ENCODE measurements around the gene REPIN1.
"Not testable (repeated sequence)": the region's sequence is repeated elsewhere in the genome, so short reads cannot be mapped to it uniquely, and the experiment has no call there.

The REPIN1 gene

GRCh38 chr7:150384406-150385301, 16.0 kb downstream of the REPIN1 start:
- DNase-seq (ENCODE audit: insufficient read length, low spot score) (no peak), FAIRE-seq (no peak)
- TF ChIP-seq, protein P1, sequence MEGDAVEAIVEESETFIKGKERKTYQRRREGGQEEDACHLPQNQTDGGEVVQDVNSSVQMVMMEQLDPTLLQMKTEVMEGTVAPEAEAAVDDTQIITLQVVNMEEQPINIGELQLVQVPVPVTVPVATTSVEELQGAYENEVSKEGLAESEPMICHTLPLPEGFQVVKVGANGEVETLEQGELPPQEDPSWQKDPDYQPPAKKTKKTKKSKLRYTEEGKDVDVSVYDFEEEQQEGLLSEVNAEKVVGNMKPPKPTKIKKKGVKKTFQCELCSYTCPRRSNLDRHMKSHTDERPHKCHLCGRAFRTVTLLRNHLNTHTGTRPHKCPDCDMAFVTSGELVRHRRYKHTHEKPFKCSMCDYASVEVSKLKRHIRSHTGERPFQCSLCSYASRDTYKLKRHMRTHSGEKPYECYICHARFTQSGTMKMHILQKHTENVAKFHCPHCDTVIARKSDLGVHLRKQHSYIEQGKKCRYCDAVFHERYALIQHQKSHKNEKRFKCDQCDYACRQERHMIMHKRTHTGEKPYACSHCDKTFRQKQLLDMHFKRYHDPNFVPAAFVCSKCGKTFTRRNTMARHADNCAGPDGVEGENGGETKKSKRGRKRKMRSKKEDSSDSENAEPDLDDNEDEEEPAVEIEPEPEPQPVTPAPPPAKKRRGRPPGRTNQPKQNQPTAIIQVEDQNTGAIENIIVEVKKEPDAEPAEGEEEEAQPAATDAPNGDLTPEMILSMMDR (IDR thresholded peaks at IDR 0.05; ENCODE audit: insufficient read depth, missing control alignments), result no peak

GRCh38 chr7:150385302-150385723, 16.7 kb downstream of the REPIN1 start:
- no peak for FAIRE-seq
- TF ChIP-seq, protein P1 (IDR thresholded peaks at IDR 0.05; ENCODE audit: insufficient read depth, missing control alignments), result no peak
- no peak for DNase-seq (ENCODE audit: insufficient read length, low spot score)

GRCh38 chr7:150385884-150386283, 17.3 kb downstream of the REPIN1 start:
- not testable (repeated sequence) for DNase-seq (ENCODE audit: insufficient read length, low spot score); FAIRE-seq

GRCh38 chr7:150388306-150388705, 19.7 kb downstream of the REPIN1 start:
- DNase-seq (ENCODE audit: insufficient read length, low spot score) (no peak), FAIRE-seq (no peak)
- TF ChIP-seq, protein P1 (IDR thresholded peaks at IDR 0.05; ENCODE audit: insufficient read depth, missing control alignments), result no peak

DNA sequence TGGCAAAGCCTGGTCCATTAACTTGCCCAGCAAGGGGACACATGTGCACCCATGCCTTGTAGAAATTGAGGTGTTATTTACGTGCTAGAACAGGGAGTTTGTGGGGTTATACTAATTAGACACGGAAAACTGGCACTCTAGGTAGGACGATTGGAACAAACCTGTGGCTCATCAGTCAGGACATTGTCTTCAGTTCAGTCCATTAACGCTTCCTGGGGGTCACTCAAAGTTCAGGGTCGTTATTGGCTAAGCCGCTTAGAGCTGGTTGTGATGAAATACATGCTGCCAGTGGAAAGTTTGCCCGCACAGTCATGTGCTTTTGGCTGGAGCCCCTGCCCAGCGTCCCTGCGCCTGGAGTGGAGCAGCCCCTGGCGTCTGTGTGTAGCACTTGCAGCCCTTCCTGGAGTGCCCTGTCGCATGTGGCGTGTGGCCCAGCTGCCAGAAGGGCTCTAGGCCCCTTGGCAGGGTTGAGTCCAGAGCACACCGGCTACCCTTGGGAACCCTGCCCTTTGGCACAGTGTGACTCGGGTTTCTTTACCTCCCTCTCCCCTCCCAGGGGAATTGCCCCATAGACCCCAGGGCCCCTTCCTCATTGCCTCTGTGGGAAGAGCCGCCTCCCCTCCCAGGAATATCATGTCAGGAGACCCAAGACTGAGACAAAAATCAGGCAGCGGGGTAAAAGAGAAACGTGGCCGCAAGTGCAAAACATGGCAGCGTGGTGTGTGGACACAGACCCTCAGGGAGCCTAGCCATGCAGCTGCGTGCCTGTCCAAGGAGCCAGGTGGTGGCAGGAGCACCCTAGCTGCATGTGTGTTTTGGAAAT, 20.3 kb downstream of the REPIN1 start:
- TF ChIP-seq, protein P1 (IDR thresholded peaks at IDR 0.05; ENCODE audit: insufficient read depth, missing control alignments), result peak; percentile 86
- DNase-seq (ENCODE audit: insufficient read length, low spot score) (no peak), FAIRE-seq (no peak)

DNA sequence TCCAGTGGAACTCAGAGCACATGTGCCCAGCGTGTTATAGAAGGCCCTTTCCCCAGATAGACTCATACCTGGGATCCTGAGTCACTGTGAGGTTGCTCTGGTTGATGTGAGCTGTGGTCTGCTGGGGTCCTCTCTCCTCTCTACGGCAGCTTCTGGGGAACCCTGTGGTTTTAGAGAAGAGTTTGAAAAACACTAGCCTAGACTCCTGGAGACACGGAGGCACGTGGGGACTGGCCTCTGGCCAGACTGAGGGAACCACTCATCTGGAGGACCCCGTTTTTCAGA, 20.9 kb downstream of the REPIN1 start:
- no peak for FAIRE-seq
- TF ChIP-seq, protein P1 (IDR thresholded peaks at IDR 0.05; ENCODE audit: insufficient read depth, missing control alignments), result no peak
- no peak for DNase-seq (ENCODE audit: insufficient read length, low spot score)

GRCh38 chr7:150390205-150390604, 21.6 kb downstream of the REPIN1 start:
- FAIRE-seq, result no peak
- DNase-seq (ENCODE audit: insufficient read length, low spot score), result no peak
- TF ChIP-seq, protein P1 (IDR thresholded peaks at IDR 0.05; ENCODE audit: insufficient read depth, missing control alignments), result no peak
